GM20000 (cell line): ENCODE data around the gene SPRR2D.
"Not testable (repeated sequence)": the region's sequence is repeated elsewhere in the genome, so short reads cannot be mapped to it uniquely, and the experiment has no call there.

ENCODE experiments used
- DNase-seq: peaks from one replicate; pipeline ENCODE4 v3.0.0; 2012; ENCODE audit warnings: low spot score
- CTCF ChIP-seq: IDR thresholded peaks from 2 replicates; pipeline ENCODE4 v1.5.1; 2012; ENCODE audit warnings: mild to moderate bottlenecking, control low read depth; ENCODE audit errors: extremely low read depth, missing control alignments

SPRR2D gene

DNA sequence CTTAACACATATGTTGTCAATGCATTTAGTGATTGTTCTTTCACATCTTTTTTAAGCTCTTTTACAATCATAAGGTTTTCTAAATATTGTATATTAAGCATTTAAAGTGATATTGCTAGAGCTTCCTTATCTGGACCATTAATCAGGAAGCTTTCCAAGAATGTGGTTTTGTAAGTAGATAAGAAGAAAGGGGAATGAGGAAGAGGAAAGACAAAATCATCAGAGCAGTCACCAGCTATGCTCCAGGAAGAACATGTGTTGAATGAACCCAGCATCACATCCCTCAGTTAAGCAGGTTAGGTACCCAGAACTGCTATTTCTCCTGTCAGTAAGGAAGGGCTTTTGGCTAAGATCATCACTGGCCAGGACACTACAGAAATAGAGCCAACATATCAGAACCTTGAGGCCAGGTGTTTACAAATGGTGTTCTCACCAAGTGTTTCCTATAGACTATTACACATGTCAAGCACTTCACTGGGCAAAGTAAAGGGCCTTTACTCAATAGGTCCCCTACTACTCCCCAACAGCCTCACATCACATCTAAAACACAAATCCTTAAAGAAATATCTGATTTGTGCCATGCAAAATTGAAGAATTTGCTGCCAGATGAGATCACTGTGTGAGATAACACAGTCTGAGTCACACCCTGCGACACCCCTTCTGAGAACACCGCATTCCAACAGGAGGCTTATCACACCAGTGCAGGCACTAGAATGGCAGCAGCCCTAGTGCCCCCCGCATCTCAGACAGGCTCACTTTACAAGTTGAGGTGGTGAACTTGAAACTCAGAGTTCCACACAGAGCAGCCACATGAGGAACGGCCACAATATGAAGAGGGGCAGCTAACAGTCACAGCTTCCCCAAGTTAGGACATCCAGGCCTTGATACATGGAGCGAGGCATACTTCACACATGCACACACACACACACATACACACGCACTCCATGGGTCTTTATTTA lies 18.2 kb upstream of the SPRR2D start:
- TF ChIP-seq CTCF: no peak
- DNase-seq: no peak

- TF ChIP-seq CTCF: no peak
- DNase-seq: no peak
These were observed 17.2 kb upstream of the SPRR2D start for GRCh38 chr1:153058154-153058553.

DNA sequence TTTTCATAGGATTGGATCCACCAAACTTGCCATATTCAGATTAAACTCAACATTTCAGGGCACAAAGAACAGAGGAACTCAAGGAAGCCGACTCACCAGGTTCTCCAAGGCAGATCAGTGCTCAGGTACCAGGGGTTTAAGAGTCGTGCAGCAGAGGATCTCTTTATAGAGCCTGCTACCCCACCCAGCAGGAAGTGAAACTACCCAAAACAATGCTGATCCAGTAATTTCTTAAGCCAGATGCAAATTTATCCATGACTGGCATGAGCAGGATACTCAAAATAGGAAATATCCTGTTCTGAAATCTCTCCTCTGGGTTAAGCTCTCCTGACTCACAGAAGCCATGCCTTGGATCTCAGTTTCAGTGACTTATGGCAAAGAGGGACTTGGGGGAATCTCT lies 16.5 kb upstream of the SPRR2D start, which contains the start of gene SPRR2A:
SPRR2A (minus strand) TSS at position 138 of the 400 bp plus-strand sequence. CDS start 777 bp downstream, outside the sequence.
- TF ChIP-seq CTCF: no peak
- DNase-seq: no peak

DNA sequence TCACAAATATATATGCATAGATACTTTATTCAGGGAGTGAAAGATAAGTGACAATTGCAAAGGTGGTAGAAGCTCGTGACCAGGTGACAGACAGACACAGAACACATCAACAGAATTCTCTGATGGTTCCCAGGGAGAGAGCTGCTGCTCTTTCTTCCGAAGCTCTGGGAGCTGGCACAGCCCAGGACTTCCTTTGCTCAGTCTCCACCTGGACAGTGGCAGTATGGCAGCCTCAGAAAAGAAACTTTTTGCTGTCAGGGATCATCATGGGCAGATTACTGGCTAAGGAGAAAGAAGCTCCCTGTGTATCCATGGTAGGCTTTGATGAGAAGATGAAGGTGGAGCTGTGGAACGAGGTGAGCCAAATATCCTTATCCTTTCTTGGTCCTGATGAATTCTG lies 15.2 kb upstream of the SPRR2D start:
- DNase-seq: not testable (repeated sequence)

GRCh38 chr1:153049211-153049610 lies 8.3 kb upstream of the SPRR2D start:
- no peak for DNase-seq
- TF ChIP-seq CTCF: no peak

GRCh38 chr1:153035211-153035610 lies 5.7 kb downstream of the SPRR2D start:
- no peak for DNase-seq
- no peak for TF ChIP-seq CTCF

- DNase-seq: no peak
- no peak for TF ChIP-seq CTCF
These were observed 8.1 kb downstream of the SPRR2D start for GRCh38 chr1:153032677-153033308.

DNA sequence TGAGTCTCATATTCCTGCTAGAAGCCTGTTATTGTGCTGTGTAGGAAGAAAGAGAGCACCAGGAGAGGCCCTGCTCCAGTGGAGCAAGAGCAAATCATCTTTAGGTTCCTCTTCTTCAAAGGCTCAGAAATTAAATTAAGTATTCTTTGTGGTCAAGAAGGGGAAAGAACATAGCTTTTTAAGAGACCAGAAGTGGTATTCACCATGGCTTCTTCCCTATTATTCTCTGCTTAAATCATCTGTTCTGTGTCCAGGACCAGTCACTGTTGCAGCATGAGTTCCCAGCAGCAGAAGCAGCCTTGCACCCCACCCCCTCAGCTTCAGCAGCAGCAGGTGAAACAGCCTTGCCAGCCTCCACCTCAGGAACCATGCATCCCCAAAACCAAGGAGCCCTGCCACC lies 8.8 kb downstream of the SPRR2D start:
- TF ChIP-seq CTCF: no peak
- no peak for DNase-seq
